Adrenal gland (tissue), 5 donors: ENCODE data around the gene HBB.

ENCODE experiments used
- CTCF ChIP-seq, 6 experiments: fragments of 450-650 bp in 4 of 6; fragments of 200-600 bp in 2 of 6; sonication (generic) in 1 of 6; IDR thresholded peaks; 1 replicate in 5 of 6; 2 replicates in 1 of 6; pipeline versions ENCODE4 v1.5.1 to v1.8.0; 2016 to 2021; ENCODE audit warnings: antibody characterized with exemption in 6 of 6, mild to moderate bottlenecking in 2 of 6, moderate library complexity in 1 of 6
- POLR2A ChIP-seq, 2 donors: fragments of 450-650 bp; IDR thresholded peaks; one replicate each; pipeline ENCODE4 v1.6.1; 2017; ENCODE audit warnings: antibody characterized with exemption in 2 of 2, mild to moderate bottlenecking in 2 of 2, moderate library complexity in 1 of 2
- donor health status: DM: no; HTN: no; CAD: no.

GRCh38 chr11:5240458-5240857, 13.6 kb upstream of the HBB start:
- TF ChIP-seq CTCF (IDR thresholded peaks at IDR 0.05) (no peak), POLR2A (IDR thresholded peaks at IDR 0.05) (no peak)
